CD4-positive, alpha-beta T cell treated with Interleukin-15 for 1 hour (primary cell): ENCODE measurements around the gene IFNA14.
"Not testable (repeated sequence)": the region's sequence is repeated elsewhere in the genome, so short reads cannot be mapped to it uniquely, and the experiment has no call there.

Experiments
- DNase-seq: peaks from one replicate; pipeline ENCODE4 v3.0.0-alpha.2; 2020

Gene IFNA14

GRCh38 chr9:21239911-21240310 is at the start of gene IFNA14:
Gene IFNA14 (minus strand): TSS chr9:21240005. CDS start chr9:21239935, 70 bp downstream.
- DNase-seq = no peak

GRCh38 chr9:21287280-21287679 is 47.5 kb upstream of the IFNA14 start:
- DNase-seq = no peak

GRCh38 chr9:21286659-21287058 is 46.9 kb upstream of the IFNA14 start:
- no peak for DNase-seq

- no peak for DNase-seq
Measured at GRCh38 chr9:21286099-21286498, 46.3 kb upstream of the IFNA14 start.

- DNase-seq = no peak
Measured at GRCh38 chr9:21281275-21281674, 41.5 kb upstream of the IFNA14 start.

DNA sequence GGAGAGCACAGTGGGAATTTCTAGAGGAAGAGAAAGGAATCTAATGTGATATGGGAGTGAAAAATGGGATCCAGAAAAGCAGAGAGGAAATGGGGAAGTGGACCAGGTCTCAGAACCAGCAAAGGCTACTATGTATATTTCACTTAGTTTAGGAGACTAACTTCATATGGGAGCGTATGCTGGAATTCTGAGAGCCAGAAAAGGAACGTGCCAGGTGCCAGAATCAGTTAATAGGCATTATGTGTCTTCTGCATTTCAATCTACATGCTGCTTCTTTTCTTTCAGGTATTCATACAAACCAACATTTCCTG is 28.5 kb upstream of the IFNA14 start:
- no peak for DNase-seq

DNA sequence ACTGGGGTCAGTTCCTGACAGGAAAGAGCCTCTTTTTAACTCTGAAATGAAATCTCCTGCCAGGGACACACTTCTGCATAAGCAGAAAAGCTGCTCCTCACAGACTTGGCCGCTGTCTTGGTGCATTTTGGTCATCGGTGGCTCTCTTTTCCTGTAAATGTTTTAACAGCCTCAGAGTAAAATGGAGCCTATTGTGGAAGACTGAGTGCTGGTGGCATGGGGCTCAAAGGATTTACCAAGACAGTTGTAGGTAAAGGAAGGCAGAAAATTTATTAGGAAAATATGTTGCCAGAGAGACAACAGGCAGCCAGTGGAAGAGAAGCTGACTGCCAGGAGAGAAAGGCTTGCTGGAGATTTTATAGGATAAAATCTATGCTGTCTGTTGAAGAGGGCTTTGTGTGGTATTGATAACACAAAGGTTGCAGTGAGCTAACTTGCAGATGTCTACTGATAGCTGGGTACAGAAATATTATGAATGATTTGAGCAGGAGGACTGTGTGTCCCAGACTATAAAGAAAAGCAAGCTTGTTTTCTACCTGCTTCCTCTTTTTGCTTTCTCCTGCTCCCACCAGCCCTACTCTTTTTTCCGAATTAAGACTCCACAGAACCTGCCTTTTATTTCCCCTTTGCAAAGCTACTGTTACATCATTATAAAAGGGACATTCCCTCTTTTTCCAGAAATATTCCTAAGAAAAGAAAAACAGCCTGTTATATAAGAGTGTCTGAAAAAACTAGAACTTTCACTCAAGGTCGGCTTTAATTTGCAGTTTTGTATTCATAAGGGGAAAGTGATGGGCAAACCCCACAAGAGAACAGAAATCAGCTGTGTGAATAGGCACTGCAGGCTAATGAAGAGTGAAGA is 27.9 kb upstream of the IFNA14 start:
- no peak for DNase-seq

GRCh38 chr9:21266733-21267484 is 27.1 kb upstream of the IFNA14 start:
- no peak for DNase-seq

DNA sequence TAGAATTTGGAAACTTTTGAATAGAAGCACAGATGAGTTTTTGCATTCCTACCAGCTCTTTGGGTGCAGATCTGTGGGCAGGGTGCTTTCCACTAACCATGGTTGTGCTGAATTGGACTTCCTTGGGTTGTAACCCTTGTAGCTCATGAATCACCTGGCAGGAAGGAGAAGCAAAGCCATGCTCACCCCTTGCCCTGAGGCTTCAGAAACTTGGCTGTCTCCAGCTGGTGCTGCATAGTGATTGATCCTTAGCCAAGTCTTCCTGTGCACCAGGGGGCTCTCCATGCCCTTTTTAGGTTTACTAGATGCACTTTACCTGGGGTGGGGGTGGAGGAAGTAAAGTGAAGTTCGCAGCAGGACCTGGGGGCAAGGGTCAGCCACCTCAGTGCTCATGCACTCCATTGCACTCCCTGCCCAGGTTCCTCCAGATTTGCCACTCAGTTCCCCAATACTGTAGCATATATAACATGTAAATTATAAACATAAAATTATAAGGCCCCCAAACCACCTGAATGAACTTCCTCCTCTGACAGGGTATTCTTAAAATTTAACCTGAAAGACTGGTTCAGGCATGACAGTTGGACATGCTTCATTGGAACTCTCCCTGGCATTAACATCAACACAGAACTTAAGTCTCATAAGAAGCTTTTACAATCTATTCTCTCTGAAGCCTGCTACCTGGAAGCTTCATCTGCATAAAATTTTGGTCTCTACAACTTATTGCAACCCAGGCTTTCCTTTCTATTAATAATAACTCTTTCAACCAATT is 25.8 kb upstream of the IFNA14 start:
- no peak for DNase-seq

DNA sequence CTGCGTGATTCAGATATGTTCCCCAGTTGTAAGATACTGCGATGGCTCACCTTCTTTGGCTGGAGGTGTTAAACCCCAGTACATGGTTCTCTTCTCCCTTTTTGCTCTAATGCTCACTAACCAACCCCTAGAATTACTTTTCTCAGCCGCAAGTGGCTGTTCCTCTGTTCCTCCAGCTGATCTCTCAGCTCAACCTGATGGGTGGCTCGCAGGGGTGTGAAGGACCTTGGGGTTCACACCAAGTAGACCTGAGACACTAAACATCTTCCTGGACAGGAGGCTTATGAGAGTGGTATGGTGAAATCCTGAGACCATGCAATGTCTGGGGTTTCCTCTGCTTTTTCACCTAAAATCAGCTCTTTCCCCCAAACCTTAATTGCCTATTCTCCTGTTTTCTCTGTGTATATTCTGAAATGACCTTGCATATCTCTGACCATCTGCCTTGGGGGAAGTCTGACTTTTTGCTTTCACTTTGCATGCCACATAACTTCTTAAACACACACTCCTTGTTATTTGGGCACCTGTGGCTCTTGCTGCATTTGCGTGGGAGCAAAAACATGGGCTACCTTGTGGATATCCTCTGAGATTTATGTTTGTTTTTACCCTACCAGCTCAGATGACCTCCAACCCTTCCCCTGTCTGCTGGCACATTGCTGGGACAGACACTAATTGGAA is 15.9 kb upstream of the IFNA14 start:
- no peak for DNase-seq

DNA sequence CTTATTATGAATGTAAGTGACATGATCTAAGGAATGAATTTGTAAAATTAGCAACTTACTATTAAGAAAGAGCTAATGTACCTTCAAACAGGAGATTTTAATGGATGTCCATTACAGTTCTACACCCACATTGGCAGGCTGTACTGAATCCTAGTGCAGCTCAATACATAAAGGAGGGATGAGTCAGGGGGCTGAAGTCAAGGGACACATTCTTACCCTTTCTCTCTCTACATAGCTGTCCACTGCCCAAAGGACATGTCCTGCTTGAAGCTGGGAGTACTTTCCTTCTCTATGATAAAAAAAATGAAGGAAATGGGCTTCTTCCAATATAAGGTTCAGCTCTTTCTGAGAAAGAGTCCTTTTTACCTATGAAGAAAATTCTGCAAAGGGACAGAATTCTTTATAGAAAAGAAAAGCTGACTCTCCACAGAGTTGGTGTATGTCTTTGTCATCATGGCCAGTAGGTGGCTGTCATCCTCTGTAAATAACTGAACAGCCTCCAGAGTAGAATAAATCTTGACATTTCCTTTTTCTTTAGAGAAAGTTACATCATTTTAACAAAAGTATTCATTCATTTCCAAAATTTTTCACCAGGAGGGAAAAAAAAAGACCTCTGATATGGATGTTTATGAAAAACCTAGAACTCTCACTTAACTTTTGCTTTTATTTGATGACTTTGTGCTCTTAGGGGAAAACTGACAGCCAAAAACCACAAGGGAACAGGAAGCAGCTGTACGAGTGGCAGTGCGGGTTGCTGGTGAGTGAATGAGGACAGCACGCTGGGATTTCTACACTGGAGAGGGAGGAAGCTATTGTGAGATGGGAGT is 13.1 kb upstream of the IFNA14 start:
- no peak for DNase-seq

- no peak for DNase-seq
Measured at GRCh38 chr9:21251638-21252037, 11.8 kb upstream of the IFNA14 start.

- no peak for DNase-seq
Measured at GRCh38 chr9:21251190-21251589, 11.4 kb upstream of the IFNA14 start.

DNA sequence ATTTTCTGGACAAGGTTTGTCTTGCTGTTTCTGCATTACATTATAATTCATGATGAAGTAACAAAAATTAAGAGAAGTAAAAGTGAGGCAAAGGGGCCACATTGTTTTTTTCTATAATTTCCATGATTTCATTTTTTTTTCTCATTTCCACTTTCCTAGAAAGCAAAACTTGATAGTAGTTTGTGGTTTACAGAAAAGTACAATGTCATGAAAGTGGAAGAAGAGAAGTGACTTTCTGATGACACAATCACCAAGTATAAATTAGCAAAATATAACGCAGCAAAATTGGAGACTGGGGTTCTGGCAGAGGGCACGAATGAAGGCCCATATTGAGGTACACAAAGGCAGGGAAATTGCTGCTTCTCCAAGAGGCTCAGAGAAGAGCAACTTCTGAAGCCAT is 5.0 kb upstream of the IFNA14 start:
- DNase-seq = no peak

DNA sequence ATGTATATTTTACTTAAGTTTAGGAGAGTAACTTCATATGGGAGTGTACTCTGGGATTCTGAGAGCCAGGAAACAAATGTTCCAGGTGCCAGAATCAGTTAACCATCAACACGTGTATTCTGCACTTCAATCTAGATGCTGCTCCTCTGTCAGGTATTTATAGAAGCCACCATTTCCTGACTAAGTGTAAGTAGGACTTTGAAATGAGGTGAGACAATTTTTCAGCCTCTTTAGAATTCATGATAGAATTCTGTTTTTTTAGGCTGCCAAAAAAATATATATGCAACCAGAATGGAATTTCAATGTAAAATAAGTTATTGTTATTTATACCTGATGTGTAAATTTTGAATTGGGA is 3.5 kb downstream of the IFNA14 start:
- not testable (repeated sequence) for DNase-seq

- peak; percentile 25 for DNase-seq
Measured at GRCh38 chr9:21235468-21236359, 4.1 kb downstream of the IFNA14 start.

DNA sequence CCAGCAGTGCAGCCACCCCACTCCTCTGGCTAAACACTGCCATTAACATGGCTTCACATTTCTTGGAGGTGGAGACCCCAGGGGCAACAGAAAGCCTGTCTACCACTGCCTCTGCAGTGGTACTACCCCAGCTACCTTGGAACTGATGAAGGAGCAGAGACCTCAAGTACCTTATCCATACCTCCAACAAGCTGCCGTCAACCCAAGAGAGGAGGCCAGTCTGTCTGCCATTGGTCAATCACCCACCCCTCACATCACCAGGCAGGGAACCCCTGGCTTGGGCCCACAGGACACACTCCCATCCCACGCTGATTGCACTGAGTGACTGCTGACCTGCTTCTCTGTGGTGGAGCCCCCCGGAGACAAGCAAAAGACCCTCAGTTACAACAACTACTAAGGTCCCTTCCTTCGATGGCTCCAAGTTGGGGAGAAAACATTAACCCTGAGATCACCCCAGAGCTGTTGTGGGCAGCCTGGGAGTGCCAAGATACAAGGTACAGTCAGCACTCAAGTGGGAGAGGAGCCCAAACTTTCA is 5.6 kb downstream of the IFNA14 start:
- no peak for DNase-seq

DNA sequence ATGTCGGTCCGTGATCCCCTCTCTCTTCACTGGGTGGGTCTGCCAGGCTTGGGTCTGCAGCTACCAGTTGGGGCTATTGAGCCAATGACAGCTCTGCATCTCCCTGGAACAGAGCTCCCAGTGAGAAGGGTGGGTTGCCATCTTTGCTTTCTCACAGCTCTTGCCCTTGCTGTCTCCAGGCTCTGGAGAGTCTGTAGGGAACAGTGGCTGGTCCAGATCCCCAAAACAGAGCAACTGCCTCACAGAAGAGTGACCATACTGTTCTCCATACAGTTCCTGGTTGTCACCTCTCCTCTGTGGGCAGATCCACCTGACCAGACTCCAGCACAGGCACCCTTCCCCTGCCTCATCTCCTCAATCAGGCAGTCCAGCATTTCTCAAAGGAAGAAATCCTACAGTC is 6.5 kb downstream of the IFNA14 start:
- DNase-seq = no peak

DNA sequence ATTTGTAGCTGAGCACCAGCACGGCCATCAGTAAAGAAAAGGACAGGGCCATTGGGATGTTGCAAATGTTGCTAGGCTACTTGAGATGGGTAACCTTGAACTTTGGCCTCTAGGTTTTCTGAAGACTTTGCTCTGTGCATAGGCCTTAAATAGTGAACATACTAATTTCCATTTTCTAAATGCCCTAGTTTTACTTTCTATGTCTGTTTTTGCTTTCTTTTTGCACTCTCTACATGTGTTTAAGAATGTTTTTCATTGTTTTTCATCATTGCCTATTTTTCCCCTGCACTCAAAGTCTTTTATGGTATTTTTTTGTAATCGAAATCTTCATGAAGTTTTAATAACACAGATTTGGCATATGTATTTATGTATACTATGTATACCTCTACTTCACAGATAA is 11.7 kb downstream of the IFNA14 start, which contains the start of gene IFNA17:
Gene IFNA17, minus strand, starts transcription at position 101 of the 400 bp plus-strand sequence. Its CDS starts 49 bp downstream, at position 52.
- DNase-seq = no peak

GRCh38 chr9:21217211-21217610 is 22.6 kb downstream of the IFNA14 start, which contains the start of gene IFNA16:
Gene IFNA16 (minus strand): TSS chr9:21217311. CDS start chr9:21217305, 6 bp downstream.
- DNase-seq = not testable (repeated sequence)
